HG02870 (cell line): Measurements from ENCODE around the gene MLLT3.
A peak's percentile ranks its signal among the peaks of the same experiment; 100 is the strongest.

Experiments
- ATAC-seq: cut with Tn5 transposase; IDR thresholded peaks from one replicate; pipeline ENCODE4 v1.9.1; 2021; ENCODE audit warnings: mild to moderate bottlenecking, moderate library complexity; ENCODE audit not compliant: unreplicated experiment

The MLLT3 gene

DNA sequence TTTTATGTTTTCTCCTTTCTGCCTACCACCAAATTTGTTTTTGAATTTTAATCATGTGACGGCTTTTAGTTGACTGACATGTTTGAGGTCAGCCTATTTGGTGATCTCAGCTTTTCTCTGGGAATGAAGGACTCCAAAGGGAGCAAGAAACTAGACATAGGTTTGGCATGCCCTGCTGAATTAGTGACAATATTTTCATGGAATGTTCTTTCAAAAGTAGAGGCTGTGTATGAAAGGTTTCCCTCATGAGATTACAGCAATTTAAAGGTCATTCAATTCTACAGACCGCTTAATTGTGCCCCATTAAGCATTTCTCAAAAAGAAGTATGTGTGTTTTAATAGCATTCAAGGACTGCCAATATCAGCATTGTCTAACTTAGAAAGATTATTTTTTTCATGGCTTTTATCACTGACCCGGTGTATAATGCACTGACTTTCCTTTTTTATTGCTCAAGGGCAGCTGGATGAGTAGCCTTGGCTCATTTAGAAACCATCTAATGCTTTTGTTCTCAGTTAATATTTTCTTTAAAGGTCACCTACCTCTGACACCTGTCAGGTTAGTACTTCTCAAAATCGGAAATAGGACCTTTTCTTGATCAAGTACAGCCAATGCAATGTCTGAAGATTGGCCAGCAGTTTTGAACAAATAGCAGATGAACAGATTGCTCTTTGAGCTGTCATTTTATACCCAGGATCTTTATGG, 8.1 kb upstream of the MLLT3 start:
- ATAC-seq = no peak

GRCh38 chr9:20625003-20625349, 2.7 kb upstream of the MLLT3 start:
- no peak for ATAC-seq

GRCh38 chr9:20624201-20625002, 2.1 kb upstream of the MLLT3 start:
- no peak for ATAC-seq

GRCh38 chr9:20623748-20624124, 1.4 kb upstream of the MLLT3 start:
- ATAC-seq = no peak

DNA sequence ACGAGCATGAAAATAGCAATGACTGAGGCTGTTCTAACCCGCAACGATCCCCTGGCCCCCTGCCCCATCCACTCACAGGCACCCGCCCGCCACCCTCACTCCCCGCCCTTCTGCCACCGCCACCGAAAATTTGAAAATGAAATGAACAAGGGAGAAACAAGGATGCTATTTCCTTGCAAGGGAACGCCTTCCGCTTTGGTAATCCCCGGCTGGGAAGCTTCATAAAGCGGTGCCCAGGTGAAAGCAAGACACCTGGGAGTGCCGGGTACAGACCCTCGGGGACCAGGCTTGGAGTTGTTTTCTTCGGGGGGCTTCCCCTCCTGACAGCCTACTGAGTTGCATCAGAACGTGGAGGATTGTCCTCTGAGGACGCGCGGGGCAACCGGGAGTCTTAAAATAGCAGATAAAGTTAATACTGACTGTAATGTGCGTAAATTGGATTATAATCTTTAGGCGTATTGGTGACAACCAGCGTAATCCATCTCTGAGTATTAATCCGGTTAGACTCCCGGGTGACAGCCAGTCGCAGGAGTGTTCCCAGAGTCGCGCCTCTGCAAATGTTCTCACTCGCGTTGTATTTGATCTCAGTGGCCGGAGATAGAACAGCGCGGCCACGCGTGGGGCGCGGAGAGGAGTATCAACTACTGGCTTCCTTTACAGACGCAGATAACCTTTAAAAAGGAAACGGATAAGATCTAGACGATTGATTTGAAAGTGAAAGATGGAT, 885 bp upstream of the MLLT3 start:
- no peak for ATAC-seq

GRCh38 chr9:20621471-20622329, 599 bp downstream of the MLLT3 start:
- peak; percentile 21 for ATAC-seq

- ATAC-seq = no peak
These were observed 1.4 kb downstream of the MLLT3 start for GRCh38 chr9:20620650-20621470.

GRCh38 chr9:20619487-20620200, 2.7 kb downstream of the MLLT3 start:
- no peak for ATAC-seq

GRCh38 chr9:20618361-20618802, 3.9 kb downstream of the MLLT3 start:
- no peak for ATAC-seq

DNA sequence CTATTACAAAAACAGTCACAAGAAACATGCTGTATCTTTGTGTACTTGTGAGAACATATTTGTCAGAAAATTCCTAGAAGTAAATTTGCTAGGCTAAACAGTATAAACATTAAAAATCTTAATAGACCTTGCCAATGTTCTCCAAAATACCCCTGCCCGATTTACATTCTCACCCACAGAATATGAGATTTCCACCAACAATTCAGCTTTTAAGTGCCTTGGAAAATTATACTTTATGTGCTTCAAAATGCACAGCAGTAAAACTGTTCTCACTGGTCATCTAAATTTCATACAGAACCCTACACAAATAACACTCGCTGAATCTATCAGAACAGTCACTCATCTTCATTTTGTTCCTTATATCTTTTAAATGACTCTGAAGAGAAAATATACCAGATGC, 5.5 kb downstream of the MLLT3 start:
- ATAC-seq = no peak

GRCh38 chr9:20614602-20615216, 7.6 kb downstream of the MLLT3 start:
- ATAC-seq = no peak

DNA sequence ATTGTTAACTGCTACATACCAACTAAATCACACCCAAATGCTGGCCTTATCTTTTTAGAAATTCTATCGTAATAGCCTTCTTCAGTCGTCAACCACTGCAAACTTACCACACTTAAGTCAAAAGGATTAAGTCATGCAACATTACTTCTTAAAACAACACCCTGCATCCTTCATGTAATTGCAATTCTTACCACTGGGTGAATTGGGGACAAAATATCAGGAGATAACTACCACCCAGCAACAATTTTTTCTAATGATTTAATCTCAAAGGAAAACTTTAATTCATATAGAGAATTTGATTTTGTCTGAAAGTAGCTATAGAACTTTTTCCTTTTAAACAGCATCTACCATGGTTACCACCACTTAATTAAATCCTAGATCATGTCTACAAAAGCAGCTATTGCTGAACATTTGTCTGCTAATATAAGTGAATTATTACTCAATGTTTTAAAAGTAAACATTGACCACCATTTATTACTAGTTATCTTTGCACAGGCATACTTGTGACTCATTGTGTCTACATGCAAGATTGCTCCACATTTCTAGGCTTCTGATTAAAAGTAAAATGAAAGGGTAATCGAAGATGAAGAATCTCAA, 10.5 kb downstream of the MLLT3 start:
- ATAC-seq = no peak

DNA sequence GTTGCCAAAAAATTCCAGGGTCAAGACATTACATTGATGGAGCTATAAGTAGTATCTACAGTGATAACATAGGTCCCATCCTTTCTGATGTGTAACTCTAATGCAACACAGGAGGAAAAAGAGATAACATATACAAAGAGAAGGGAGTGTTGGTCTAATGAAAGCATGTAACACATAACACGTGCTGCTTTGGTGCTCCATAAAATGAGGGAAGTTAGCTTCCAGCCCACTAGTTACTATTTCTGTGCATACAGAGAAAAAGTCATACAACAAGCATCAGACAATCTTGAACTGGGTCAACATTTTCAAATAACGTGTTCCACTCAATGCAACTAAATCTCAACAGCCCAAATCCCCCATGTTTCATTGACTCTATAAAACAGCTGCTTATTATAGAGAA, 11.7 kb downstream of the MLLT3 start:
- ATAC-seq = no peak

DNA sequence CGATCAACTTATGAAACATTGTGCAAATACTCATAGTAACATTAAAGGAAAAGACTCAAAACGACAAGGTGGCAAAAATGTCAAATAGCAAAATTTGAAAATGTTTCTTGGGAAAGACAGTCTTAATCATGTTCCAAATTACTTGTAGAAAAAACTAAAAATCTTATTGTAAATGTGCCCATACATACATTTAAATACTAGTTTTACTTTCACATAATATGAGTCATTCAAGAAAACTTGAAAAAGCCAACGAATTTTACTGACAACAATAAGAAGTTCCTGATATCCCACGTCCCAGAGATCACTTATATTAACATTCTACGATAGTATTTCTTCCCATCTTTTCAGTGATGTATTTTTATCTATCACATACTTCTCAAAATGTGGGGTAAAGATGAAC, 13.7 kb downstream of the MLLT3 start:
- no peak for ATAC-seq

GRCh38 chr9:20606652-20607051, 15.6 kb downstream of the MLLT3 start:
- ATAC-seq = no peak

- ATAC-seq = peak; percentile 78
These were observed 17.7 kb downstream of the MLLT3 start for GRCh38 chr9:20604562-20604961.

DNA sequence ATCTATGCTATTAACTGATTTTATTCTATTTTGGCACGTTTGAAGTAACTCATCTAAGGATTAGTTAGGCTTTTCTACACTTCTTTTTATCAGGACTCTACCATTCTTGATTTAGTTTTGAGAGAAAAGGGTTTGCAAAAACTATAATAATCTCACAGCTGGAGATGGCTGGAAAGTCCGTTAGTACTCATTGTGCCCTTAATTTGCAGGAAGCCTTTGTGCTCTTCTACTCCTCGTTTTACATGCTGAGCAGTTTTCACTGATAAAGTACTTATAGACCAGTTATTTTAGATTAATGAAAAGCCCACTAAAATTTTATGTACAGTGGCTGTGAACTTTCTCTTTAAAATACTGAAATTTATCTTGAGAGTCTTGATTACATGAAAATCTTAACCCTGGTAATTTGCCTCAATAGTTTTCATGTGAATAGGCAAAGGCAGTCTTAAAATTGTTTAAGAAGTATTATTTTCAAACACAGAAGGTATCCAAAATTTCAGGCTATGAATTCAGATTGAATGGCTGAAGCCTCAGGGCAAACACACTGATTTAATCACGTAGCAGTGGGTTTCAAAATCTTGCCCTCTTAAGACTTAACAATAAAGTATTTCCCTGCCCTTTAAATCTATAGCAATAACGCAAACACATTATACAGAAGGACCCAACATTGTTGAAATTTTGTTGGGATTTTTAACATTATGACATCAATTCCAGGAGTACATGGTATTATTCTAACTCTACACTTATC, 18.6 kb downstream of the MLLT3 start:
- no peak for ATAC-seq

GRCh38 chr9:20601292-20601691, 21.0 kb downstream of the MLLT3 start:
- ATAC-seq = no peak
